H1 (cell line): ENCODE data around the gene C3orf20. TPM values are rescaled to one million over a fixed set of nuclear protein-coding genes. Genes with fewer than 3 reads are reported as not detected.

ENCODE experiments used
- CTCF ChIA-PET: fragments of 300-600 bp; sonication (Branson Sonifier 250); formaldehyde crosslinking; loops from one replicate; lab custom pipeline; 2021; ENCODE audit not compliant: partially characterized antibody; lab: Charles Lee
- POLR2A ChIA-PET: fragments of 300-600 bp; sonication (Branson Sonifier 250); formaldehyde crosslinking; loops from one replicate; lab custom pipeline; 2021; ENCODE audit warnings: inconsistent platforms; ENCODE audit not compliant: partially characterized antibody; lab: Charles Lee
- DNase-seq, 2 experiments: peaks; one replicate each; pipeline versions ENCODE4 v3.0.0 to v3.0.0-alpha.2; 2010 to 2022; ENCODE audit warnings: low spot score in 2 of 2, low read depth in 1 of 2, mixed read lengths in 1 of 2
- FAIRE-seq: peaks from 2 replicates; lab custom pipeline; 2011; peaks lifted over from hg19 to GRCh38; lab: Jason Lieb, UNC
- H2AFZ ChIP-seq: 2 replicates; pipeline ENCODE4 v1.8.1; 2012; ENCODE audit warnings: low read length, inconsistent platforms
- H2AK5ac ChIP-seq: 2 replicates; pipeline ENCODE4 v1.6.1; 2013; ENCODE audit warnings: low read depth, low read length
- H2BK120ac ChIP-seq: replicated peaks from 2 replicates; pipeline ENCODE3; 2013; ENCODE audit warnings: low read depth, low read length, inconsistent platforms
- H2BK12ac ChIP-seq: 2 replicates; pipeline ENCODE4 v1.6.1; 2013; ENCODE audit warnings: low read depth, low read length
- H2BK15ac ChIP-seq: 2 replicates; pipeline ENCODE4 v1.6.1; 2013; ENCODE audit warnings: low read length
- H2BK20ac ChIP-seq: 2 replicates; pipeline ENCODE4 v1.6.1; 2013; ENCODE audit warnings: low read length
- H2BK5ac ChIP-seq: 2 replicates; pipeline ENCODE4 v1.6.1; 2013; ENCODE audit warnings: low read depth, low read length
- H3K14ac ChIP-seq: 2 replicates; pipeline ENCODE4 v1.6.1; 2013; ENCODE audit warnings: inconsistent platforms; ENCODE audit not compliant: insufficient read length
- H3K18ac ChIP-seq: 2 replicates; pipeline ENCODE4 v1.6.1; 2013; ENCODE audit warnings: low read length; ENCODE audit errors: extremely low read depth
- H3K23ac ChIP-seq: 2 replicates; pipeline ENCODE4 v1.6.1; 2013; ENCODE audit warnings: inconsistent platforms; ENCODE audit not compliant: insufficient read length
- H3K23me2 ChIP-seq: 2 replicates; pipeline ENCODE4 v1.6.1; 2013; ENCODE audit warnings: low read depth, low read length
- H3K27ac ChIP-seq: 2 replicates; pipeline ENCODE4 v1.6.1; 2011; ENCODE audit warnings: low read depth, low read length, inconsistent platforms
- H3K27me3 ChIP-seq, 4 experiments: replicated peaks in 1 of 4; 1 replicate in 1 of 4; 2 replicates in 3 of 4; pipeline versions ENCODE4 v1.6.1 to v1.8.1; 2011 to 2013; ENCODE audit warnings: low read length in 3 of 4, mild to moderate bottlenecking in 3 of 4, inconsistent platforms in 2 of 4, mixed read lengths in 2 of 4, moderate library complexity in 1 of 4; ENCODE audit not compliant: control insufficient read depth in 3 of 4, insufficient read depth in 3 of 4; ENCODE audit errors: extremely low read depth in 1 of 4
- H3K36me3 ChIP-seq, 4 experiments: 2 replicates each; pipeline versions ENCODE4 v1.6.1 to v1.8.1; 2011 to 2013; ENCODE audit warnings: mild to moderate bottlenecking in 4 of 4, low read length in 3 of 4, moderate library complexity in 2 of 4, control low read depth in 1 of 4, inconsistent platforms in 1 of 4; ENCODE audit not compliant: insufficient read depth in 4 of 4, control insufficient read depth in 2 of 4
- H3K4ac ChIP-seq: replicated peaks from 2 replicates; pipeline ENCODE3; 2013; ENCODE audit warnings: low read length, low read depth, mixed read lengths, inconsistent platforms; ENCODE audit not compliant: insufficient read length
- H3K4me1 ChIP-seq, 4 experiments: replicated peaks in 1 of 4; 1 replicate in 1 of 4; 2 replicates in 3 of 4; pipeline versions ENCODE4 v1.6.1 to v1.8.1; 2011 to 2013; ENCODE audit warnings: low read length in 3 of 4, inconsistent platforms in 2 of 4, mixed read lengths in 1 of 4; ENCODE audit not compliant: insufficient read depth in 4 of 4, control insufficient read depth in 3 of 4
- H3K4me2 ChIP-seq, 2 experiments: 2 replicates each; pipeline versions ENCODE4 v1.6.1 to v1.8.1; 2011 to 2013; ENCODE audit warnings: low read depth in 2 of 2, low read length in 2 of 2, control low read depth in 1 of 2, inconsistent platforms in 1 of 2, mild to moderate bottlenecking in 1 of 2; ENCODE audit not compliant: insufficient read depth in 1 of 2
- H3K4me3 ChIP-seq, 4 experiments: fragments of 200-600, 300-600 bp in 1 of 4; sonication (generic), shearing (Covaris generic), sonication (Bioruptor Twin) in 1 of 4; 2 replicates each; pipeline versions ENCODE4 v1.5.1 to v1.8.1; 2011 to 2016; ENCODE audit warnings: low read length in 4 of 4, low read depth in 3 of 4, control low read depth in 2 of 4, inconsistent platforms in 2 of 4, mild to moderate bottlenecking in 2 of 4, mixed read lengths in 1 of 4, moderate library complexity in 1 of 4; ENCODE audit not compliant: insufficient read depth in 2 of 4; ENCODE audit errors: extremely low read depth in 1 of 4
- H3K56ac ChIP-seq: replicated peaks from 2 replicates; pipeline ENCODE3; 2013; ENCODE audit warnings: low read depth, mild to moderate bottlenecking, mixed read lengths, low read length, inconsistent platforms; ENCODE audit not compliant: insufficient read length
- H3K79me1 ChIP-seq: 2 replicates; pipeline ENCODE4 v1.6.1; 2013; ENCODE audit warnings: low read depth, low read length, control low read depth
- H3K79me2 ChIP-seq, 2 experiments: 2 replicates each; pipeline versions ENCODE4 v1.6.1 to v1.8.1; 2012 to 2013; ENCODE audit warnings: low read length in 2 of 2, mild to moderate bottlenecking in 2 of 2, inconsistent platforms in 1 of 2; ENCODE audit not compliant: insufficient read depth in 2 of 2, control insufficient read depth in 1 of 2
- H3K9ac ChIP-seq, 4 experiments: replicated peaks in 1 of 4; 1 replicate in 1 of 4; 2 replicates in 3 of 4; pipeline versions ENCODE4 v1.6.1 to v1.8.1; 2011 to 2013; ENCODE audit warnings: low read depth in 3 of 4, low read length in 3 of 4, control low read depth in 2 of 4, mild to moderate bottlenecking in 2 of 4, moderate library complexity in 2 of 4, inconsistent platforms in 1 of 4; ENCODE audit errors: extremely low read depth in 1 of 4
- H3K9me3 ChIP-seq, 2 experiments: 2 replicates each; pipeline versions ENCODE4 v1.6.1 to v1.8.1; 2012 to 2013; ENCODE audit warnings: mild to moderate bottlenecking in 2 of 2, moderate library complexity in 2 of 2, control low read depth in 1 of 2, inconsistent platforms in 1 of 2, low read depth in 1 of 2, low read length in 1 of 2, mixed read lengths in 1 of 2; ENCODE audit not compliant: insufficient read depth in 2 of 2
- H4K20me1 ChIP-seq, 2 experiments: replicated peaks in 1 of 2; 2 replicates each; pipeline versions ENCODE3 to v1.8.1; 2011 to 2013; ENCODE audit warnings: inconsistent platforms in 2 of 2, low read length in 2 of 2, mild to moderate bottlenecking in 1 of 2; ENCODE audit not compliant: insufficient read depth in 2 of 2, control insufficient read depth in 1 of 2
- H4K5ac ChIP-seq: 2 replicates; pipeline ENCODE4 v1.6.1; 2013; ENCODE audit warnings: low read length, low read depth, mixed read lengths, inconsistent platforms; ENCODE audit not compliant: insufficient read length
- H4K8ac ChIP-seq: 2 replicates; pipeline ENCODE4 v1.8.0; 2013; ENCODE audit warnings: mild to moderate bottlenecking, moderate library complexity, low read length, inconsistent platforms; ENCODE audit not compliant: insufficient read depth; ENCODE audit errors: extremely low read depth
- H4K91ac ChIP-seq: replicated peaks from 2 replicates; pipeline ENCODE3; 2013; ENCODE audit warnings: low read length, mixed read lengths, inconsistent platforms; ENCODE audit not compliant: insufficient read length
- ATF3 ChIP-seq: IDR thresholded peaks from 2 replicates; pipeline ENCODE4 v1.6.1; 2011; ENCODE audit warnings: low read depth, mild to moderate bottlenecking, low read length; ENCODE audit not compliant: insufficient read depth
- BACH1 ChIP-seq: IDR thresholded peaks from 2 replicates; pipeline ENCODE4 v1.6.1; 2012; ENCODE audit warnings: low read length, improper control_type of control experiment
- CBX5 ChIP-seq: fragments of 300-800, 300-1000 bp; sonication (generic); IDR thresholded peaks from 2 replicates; pipeline ENCODE4 v1.7.1; 2016; ENCODE audit warnings: antibody characterized with exemption, low read length, low read depth
- E2F6 ChIP-seq: IDR thresholded peaks from 2 replicates; pipeline ENCODE4 v1.6.1; 2012; ENCODE audit warnings: inconsistent platforms
- KDM1A ChIP-seq: fragments of 200-600, 300-600 bp; sonication (generic); IDR thresholded peaks from 2 replicates; pipeline ENCODE4 v1.7.1; 2016; ENCODE audit warnings: mild to moderate bottlenecking, low read length, borderline replicate concordance
- SIX5 ChIP-seq: IDR thresholded peaks from 2 replicates; pipeline ENCODE4 v1.6.1; 2011; ENCODE audit warnings: mild to moderate bottlenecking, low read depth, low read length
- SRF ChIP-seq: IDR thresholded peaks from 2 replicates; pipeline ENCODE4 v1.6.1; 2011; ENCODE audit warnings: mild to moderate bottlenecking, low read depth, low read length, moderate library complexity
- TAF1 ChIP-seq: IDR thresholded peaks from 2 replicates; pipeline ENCODE4 v1.6.1; 2011; ENCODE audit warnings: mild to moderate bottlenecking, low read depth, low read length
- TAF7 ChIP-seq: optimal IDR thresholded peaks from 2 replicates; pipeline ENCODE3; 2011; ENCODE audit warnings: low read depth, mild to moderate bottlenecking, inconsistent platforms, low read length, moderate library complexity, borderline replicate concordance
- TCF12 ChIP-seq: IDR thresholded peaks from 2 replicates; pipeline ENCODE4 v1.6.1; 2011; ENCODE audit warnings: low read depth, mild to moderate bottlenecking, low read length
- WGBS, 2 experiments: shearing (Covaris generic) in 1 of 2; methylation state at CpG; one replicate each; pipeline versions ENCODE4 v1.1.6 to v1.1.7; 2013 to 2015; ENCODE audit warnings: low lambda C conversion rate in 2 of 2, mixed read lengths in 2 of 2, inconsistent platforms in 1 of 2, low coverage in 1 of 2, missing lambda C conversion rate in 1 of 2; ENCODE audit not compliant: insufficient replicate concordance in 2 of 2, insufficient coverage in 1 of 2, insufficient read length in 1 of 2; ENCODE audit errors: extremely low coverage in 1 of 2, missing lambda C conversion rate in 1 of 2; 5-methylcytosine and 5-hydroxymethylcytosine counted together
- polyA plus RNA-seq, 7 experiments: library from polyadenylated mRNA; depleted of rRNA in 3 of 7; stranded (reverse) in 5 of 7; unstranded in 2 of 7; fragments of >200 nt in 5 of 7; fragments of 200-250 nt in 2 of 7; gene quantifications; 1 replicate in 5 of 7; 2 replicates in 1 of 7; 4 replicates in 1 of 7; pipeline versions ENCODE4 v1.2.1 to v1.2.3, GENCODE V29; 2011 to 2013; ENCODE audit warnings: missing spikeins in 2 of 7, mixed read lengths in 2 of 7
- total RNA-seq: library from RNA; stranded (reverse); fragmentation: NEBNext Ultra II Directional; extraction: Animal tissue kit (Norgen Biotek cat#: 25700); gene quantifications from 2 replicates; pipeline ENCODE4 v1.2.1, GENCODE V29; 2021

The C3orf20 gene
- total and polyA plus RNA-seq, 2 of the 8 experiments (the other 6 are each of a cell fraction or from before 2014, with no cell fraction given) = not detected

GRCh38 chr3:14647976-14648955 lies 26.7 kb upstream of the C3orf20 start:
- H3K23ac ChIP-seq = no peak overlapping the region
- 83% methylated on average over 19 of the region's 19 CpGs; no CpG with 5 or more reads in 1 of the 2 experiments for WGBS, 2 experiments
- no peak overlapping the region for H2BK12ac ChIP-seq
- H3K4ac ChIP-seq = no peak overlapping the region
- no peak overlapping the region for H4K8ac ChIP-seq
- no peak overlapping the region for H3K18ac ChIP-seq
- DNase-seq (no peak), FAIRE-seq (no peak)
- no peak overlapping the region for H2AK5ac ChIP-seq
- H4K5ac ChIP-seq = no peak overlapping the region
- H3K9ac ChIP-seq = no peak overlapping the region
- no peak overlapping the region for H3K56ac ChIP-seq
- H4K91ac ChIP-seq = no peak overlapping the region
- no peaks in the 10 kb centered on the region for H3K23me2 ChIP-seq
- no peak overlapping the region for H2BK5ac ChIP-seq
- no peaks in the 10 kb centered on the region; a peak in 1 of 7 replicates for H3K27me3 ChIP-seq
- H3K79me1 ChIP-seq = no peaks in the 10 kb centered on the region
- no peaks in the 10 kb centered on the region for H3K9me3 ChIP-seq
- H3K4me2 ChIP-seq = no peak overlapping the region
- H2AFZ ChIP-seq = no peak overlapping the region
- H4K20me1 ChIP-seq = no peaks in the 10 kb centered on the region
- no peaks in the 10 kb centered on the region; a peak in 1 of 7 replicates for H3K4me1 ChIP-seq
- no peaks in the 10 kb centered on the region for H3K36me3 ChIP-seq
- ChIA-PET POLR2A (interaction anchor here (1.2 kb wide), 1 partner anchor 15 kb away, joined by 4 read pairs; no protein-coding TSS in a partner anchor), CTCF (interaction anchor here (0.6 to 3.0 kb wide), 10 partner anchors 13 to 362 kb away, joined by 3 to 23 read pairs (median 3); no protein-coding TSS in a partner anchor)
- no peak overlapping the region for H2BK120ac ChIP-seq
- H2BK20ac ChIP-seq = no peak overlapping the region
- H3K79me2 ChIP-seq = peaks cover 3 to 15% of the 10 kb centered on the region in 2 experiments; a peak in 2 of 4 replicates
- H3K4me3 ChIP-seq = no peak overlapping the region
- H3K27ac ChIP-seq = no peak overlapping the region
- no peak overlapping the region for H3K14ac ChIP-seq
- H2BK15ac ChIP-seq = no peak overlapping the region
- TF ChIP-seq CBX5 (no peak), BACH1 (no peak), E2F6 (no peak), KDM1A (no peak), SIX5 (no peak), ATF3 (no peak), TAF1 (no peak), TCF12 (no peak), SRF (no peak), TAF7 (no peak)
